Fibroblast of mammary gland (primary cell): Measurements from ENCODE around the gene BPIFB4.

Experiments
- DNase-seq: peaks from one replicate; pipeline ENCODE4 v3.0.0-alpha.2; 2010; ENCODE audit warnings: low read depth
- H3K4me3 ChIP-seq: 2 replicates; pipeline ENCODE4 v1.5.1; 2011; ENCODE audit warnings: low read depth, mild to moderate bottlenecking, low read length, moderate library complexity; ENCODE audit not compliant: control insufficient read depth
- TF ChIP-seq, protein P1 (sequence below): conservative IDR thresholded peaks from 2 replicates; pipeline ENCODE4 v1.5.1; 2011; ENCODE audit warnings: low read depth, low read length, inconsistent platforms; ENCODE audit not compliant: control insufficient read depth, insufficient read depth

Gene BPIFB4

DNA sequence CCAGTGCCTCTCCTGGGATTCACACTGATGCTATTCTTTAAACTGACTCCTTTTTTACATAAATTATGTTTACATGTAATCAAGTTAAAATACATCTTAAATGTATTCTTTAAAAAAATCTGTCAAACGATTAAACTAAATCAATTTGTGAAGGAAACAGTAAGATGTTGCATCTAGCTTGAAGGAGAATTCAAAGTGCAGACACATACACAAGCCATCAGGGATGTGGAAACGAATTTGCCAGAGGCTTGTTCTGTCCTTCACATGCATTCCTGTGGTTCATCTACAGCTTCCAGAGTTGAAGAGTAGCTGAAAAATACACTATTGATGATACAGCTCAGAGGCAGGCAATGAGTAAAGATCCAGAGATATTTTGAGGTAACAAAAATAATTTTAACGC, 33.0 kb upstream of the BPIFB4 start:
- H3K4me3 ChIP-seq: no peak overlapping the region
- TF ChIP-seq, protein P1, sequence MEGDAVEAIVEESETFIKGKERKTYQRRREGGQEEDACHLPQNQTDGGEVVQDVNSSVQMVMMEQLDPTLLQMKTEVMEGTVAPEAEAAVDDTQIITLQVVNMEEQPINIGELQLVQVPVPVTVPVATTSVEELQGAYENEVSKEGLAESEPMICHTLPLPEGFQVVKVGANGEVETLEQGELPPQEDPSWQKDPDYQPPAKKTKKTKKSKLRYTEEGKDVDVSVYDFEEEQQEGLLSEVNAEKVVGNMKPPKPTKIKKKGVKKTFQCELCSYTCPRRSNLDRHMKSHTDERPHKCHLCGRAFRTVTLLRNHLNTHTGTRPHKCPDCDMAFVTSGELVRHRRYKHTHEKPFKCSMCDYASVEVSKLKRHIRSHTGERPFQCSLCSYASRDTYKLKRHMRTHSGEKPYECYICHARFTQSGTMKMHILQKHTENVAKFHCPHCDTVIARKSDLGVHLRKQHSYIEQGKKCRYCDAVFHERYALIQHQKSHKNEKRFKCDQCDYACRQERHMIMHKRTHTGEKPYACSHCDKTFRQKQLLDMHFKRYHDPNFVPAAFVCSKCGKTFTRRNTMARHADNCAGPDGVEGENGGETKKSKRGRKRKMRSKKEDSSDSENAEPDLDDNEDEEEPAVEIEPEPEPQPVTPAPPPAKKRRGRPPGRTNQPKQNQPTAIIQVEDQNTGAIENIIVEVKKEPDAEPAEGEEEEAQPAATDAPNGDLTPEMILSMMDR: no peak
- no peak for DNase-seq

DNA sequence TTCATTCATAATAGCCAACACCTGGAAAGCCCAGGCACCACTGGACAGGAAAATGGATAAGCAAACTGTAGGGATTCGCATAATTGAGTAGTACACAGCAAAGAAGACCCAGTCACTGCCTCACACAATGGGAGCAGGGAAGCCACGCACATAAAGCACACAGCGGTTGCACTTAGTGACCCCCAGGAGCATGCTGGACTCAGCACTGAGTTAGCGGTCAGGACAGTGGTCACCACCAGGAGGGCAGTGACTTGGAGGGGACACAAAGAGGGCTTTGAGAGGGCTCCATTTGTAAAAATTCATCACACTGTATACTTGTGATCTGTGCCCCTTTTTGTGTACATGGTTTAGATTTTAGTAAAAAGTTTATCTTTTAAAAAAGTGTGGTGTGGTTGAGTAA, 28.1 kb upstream of the BPIFB4 start:
- DNase-seq: no peak
- TF ChIP-seq, protein P1: no peak

DNA sequence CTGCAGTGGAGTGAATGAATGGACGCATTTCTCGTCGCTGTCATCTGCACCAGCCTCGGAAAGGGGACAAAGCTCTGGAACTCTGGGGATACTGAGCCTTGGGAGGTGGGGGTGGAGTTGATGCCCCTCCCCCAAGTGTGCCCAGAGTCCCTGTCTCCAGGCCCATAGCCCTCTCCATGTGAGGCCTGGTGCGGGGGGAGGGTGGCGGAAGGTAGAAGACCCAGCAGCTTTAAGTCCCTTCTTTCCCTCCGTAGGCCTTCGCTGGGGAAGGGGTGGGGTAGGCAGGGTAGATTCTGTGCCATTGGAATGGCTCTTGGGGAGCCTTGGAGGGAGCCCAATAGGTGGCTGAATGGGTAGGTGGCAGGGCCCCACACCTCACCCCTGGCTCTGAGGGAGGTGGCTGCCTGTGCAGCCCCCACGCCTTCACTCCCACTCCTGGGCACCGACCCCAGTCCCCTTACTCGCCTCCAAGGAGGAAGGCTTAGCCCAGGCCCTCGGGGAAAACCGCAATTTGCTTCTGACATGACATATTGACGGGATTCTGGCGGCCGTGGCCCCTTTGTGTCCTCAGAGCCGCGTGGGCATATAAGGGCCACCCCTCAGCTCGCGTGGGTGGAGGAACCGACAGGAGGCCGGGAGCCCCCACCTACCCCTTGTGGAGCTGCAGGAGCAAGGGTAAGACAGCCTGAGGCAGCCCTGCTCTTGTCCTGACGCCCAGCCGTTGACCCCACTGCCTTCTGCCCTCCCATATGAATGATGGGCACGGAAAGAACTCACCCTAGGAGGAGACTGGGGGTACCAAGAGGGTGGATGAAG, 25.9 kb upstream of the BPIFB4 start, which contains the start of gene BPIFB3:
BPIFB3 (plus strand) TSS at position 613 of the 816 bp plus-strand sequence. CDS start 1,533 bp downstream, outside the sequence.
- DNase-seq: no peak
- H3K4me3 ChIP-seq: no peak within 1 kb of the TSS
- TF ChIP-seq, protein P1: no peak

More for the DNA sequence above, 28.1 kb upstream of the BPIFB4 start:
- no peak overlapping the region for H3K4me3 ChIP-seq

DNA sequence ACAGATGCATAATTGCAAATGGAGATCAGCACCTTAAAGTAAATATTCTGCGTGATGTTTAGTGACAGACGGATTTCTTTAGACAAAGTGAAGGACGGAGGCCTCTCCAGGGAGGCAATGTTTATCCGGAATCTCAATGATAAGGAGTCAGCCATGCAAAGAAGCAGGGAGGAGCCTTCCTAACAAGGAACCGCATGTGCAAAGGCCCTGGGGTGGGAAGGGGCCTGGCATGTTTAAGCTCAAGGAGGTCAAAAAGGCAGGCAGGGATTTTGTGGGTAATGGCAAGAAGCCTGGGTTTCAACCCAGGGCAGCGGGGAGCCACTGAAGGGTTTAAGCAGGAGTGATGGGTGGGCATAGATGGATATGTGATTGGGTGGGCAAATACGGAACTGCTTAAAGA, 25.1 kb upstream of the BPIFB4 start:
- H3K4me3 ChIP-seq: no peak overlapping the region
- TF ChIP-seq, protein P1: no peak
- no peak for DNase-seq

DNA sequence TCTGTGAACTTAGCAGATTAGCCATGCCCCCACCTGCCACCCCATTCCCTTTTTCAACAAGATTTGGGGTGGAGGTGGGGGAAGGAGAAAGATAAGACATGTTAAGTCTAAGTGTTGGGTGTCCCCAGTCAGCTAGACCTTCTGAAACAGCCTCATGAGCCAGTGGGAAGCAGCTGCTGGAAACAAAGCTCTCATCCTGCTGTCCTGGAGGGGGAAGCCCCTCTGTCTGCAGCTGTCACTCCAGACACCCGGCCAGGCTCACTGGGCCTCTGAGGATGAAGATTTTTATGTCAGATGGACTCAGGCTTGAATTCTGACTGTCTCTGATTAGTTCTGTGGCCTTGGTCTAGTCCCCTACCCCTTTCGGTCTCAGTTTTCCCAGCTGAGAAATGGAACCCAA, 24.7 kb upstream of the BPIFB4 start:
- TF ChIP-seq, protein P1: no peak
- H3K4me3 ChIP-seq: no peak overlapping the region
- DNase-seq: no peak

DNA sequence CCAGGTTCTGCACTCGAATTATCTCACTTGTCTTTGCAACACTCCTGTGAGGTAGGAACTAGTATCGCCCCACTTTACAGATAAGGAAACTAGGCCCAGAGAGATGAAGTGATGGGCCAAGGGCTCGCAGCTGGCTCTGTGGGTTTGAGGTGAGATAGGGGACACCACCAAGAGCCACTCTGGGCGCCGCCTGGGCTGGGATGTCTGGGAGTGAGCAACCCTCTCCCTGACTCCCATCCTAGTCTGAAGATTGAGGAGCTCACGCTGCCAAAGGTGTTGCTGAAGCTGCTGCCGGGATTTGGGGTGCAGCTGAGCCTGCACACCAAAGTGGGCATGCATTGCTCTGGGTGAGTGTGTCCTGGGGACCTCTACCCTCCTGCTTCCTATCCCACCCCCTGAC, 20.3 kb upstream of the BPIFB4 start:
- no peak overlapping the region for H3K4me3 ChIP-seq
- DNase-seq: no peak
- TF ChIP-seq, protein P1: no peak
